GM12872 (cell line): ENCODE measurements around the gene RNF144A.

Experiments
- CTCF ChIP-seq: IDR thresholded peaks from 3 replicates; pipeline ENCODE4 v1.5.1; 2011; ENCODE audit warnings: low read depth, mild to moderate bottlenecking, low read length, moderate library complexity; ENCODE audit not compliant: insufficient read depth

RNF144A gene

DNA sequence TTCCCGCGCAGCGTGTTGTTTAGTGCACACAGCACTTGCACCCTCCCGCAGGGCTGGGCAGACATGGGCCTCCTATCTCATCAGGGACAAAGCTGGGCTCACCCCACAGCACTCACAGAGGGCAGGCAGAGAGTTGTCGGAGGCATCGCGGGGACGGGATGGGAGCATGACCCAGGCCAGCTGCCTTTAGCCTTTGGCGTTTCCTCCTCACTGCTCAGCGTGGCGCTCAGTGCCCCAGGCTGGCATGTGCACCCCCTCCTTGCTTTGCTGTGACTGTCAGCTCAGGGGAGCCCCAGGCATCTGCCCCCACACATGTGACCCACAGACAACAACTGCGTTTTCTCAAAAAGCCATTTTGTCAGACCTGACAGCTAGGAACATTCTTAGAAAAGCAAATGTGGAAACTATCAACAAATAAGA is 101.1 kb downstream of the RNF144A start:
- TF ChIP-seq CTCF, result no peak

DNA sequence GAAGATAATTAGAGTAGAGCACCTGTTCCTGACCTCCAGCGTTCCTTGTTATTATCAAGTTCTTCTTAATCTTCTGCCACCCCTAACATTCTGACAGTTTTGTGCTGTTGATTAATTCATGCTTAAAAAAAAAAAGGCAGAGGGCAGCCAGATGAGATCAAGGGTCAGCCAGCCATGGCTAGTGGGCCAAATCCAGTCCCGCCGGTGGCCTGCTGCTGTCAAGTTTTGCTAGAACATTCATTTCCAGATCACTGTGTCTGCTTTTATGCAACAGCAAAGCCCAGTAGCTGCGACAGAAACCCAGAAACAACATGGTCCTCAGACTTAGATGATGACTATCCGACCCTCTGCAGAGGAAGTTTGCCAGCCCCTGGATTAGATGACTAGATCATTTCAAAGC is 101.6 kb downstream of the RNF144A start:
- no peak for TF ChIP-seq CTCF

- no peak for TF ChIP-seq CTCF
Measured at GRCh38 chr2:7019191-7019590, 102.0 kb downstream of the RNF144A start.

DNA sequence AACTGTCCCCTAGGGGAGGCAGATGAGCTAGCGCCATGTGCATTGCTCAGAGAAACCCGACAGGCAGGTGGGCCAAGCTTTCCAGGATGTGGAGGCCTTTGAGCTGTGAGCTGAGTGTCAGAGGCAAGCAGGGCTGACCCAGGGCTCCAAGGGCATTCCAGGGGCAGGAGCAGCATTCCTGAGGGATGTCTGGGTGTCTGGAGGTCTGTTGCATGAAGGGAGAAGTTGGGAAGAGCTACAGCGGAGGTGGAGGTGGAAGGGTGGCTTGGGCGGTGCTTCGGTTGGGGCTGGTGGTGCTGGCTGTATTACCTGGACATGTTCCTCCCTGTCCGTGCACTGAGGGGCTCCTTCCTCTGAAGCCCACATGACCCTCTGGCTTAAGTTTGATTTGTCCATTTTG is 102.8 kb downstream of the RNF144A start:
- no peak for TF ChIP-seq CTCF

DNA sequence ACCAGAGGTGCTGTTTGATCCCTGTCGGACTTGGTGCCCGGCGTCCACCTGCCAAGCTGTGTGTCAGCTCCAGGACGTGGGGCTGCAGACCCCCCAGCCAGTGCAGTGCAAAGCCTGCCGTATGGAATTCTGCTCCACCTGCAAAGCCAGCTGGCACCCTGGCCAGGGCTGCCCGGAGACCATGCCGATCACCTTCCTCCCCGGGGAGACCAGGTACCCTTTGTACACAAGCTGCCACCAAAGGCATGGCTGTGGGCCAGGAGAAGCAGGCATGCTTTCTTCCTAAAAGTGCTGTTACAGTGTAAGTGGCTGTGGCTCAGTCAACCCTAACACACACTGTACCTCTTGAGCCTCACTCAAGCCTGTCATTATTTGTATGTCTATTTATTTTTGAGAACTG is 103.3 kb downstream of the RNF144A start:
- TF ChIP-seq CTCF, result no peak

GRCh38 chr2:7020939-7021470 is 103.8 kb downstream of the RNF144A start:
- TF ChIP-seq CTCF, result no peak

- TF ChIP-seq CTCF, result no peak
Measured at GRCh38 chr2:7022492-7023385, 105.5 kb downstream of the RNF144A start.
